ENCODE measurements around the gene PKMYT1.

- TF ChIP-seq EZH2phosphoT487 (IDR thresholded peaks at IDR 0.05; ENCODE audit: insufficient read depth, low read depth) (no peak), EZH2 (IDR thresholded peaks at IDR 0.05; ENCODE audit: insufficient read depth, poor library complexity, severe bottlenecking) (no peak)
Measured at GRCh38 chr16:3012828-3013420, 32.7 kb upstream of the PKMYT1 start, which contains the start of gene CLDN9.
